NT2/D1 (cell line): ENCODE data around the gene TRIM34.

Source experiments
- DNase-seq: peaks from one replicate; pipeline ENCODE4 v3.0.0-alpha.2; 2011; ENCODE audit warnings: low read depth, low spot score
- H3K27me3 ChIP-seq: 2 replicates; pipeline ENCODE4 v1.6.0; 2011; ENCODE audit warnings: mild to moderate bottlenecking; ENCODE audit not compliant: insufficient read length, insufficient read depth
- H3K36me3 ChIP-seq: 2 replicates; pipeline ENCODE4 v1.6.1; 2011; ENCODE audit warnings: mild to moderate bottlenecking, low read length, mixed read lengths; ENCODE audit not compliant: insufficient read depth, insufficient read length
- H3K4me1 ChIP-seq: 2 replicates; pipeline ENCODE4 v1.5.1; 2011; ENCODE audit not compliant: insufficient read depth, insufficient read length
- H3K4me3 ChIP-seq: 2 replicates; pipeline ENCODE4 v1.5.1; 2011; ENCODE audit warnings: low read depth; ENCODE audit not compliant: insufficient read length
- H3K9ac ChIP-seq: 2 replicates; pipeline ENCODE4 v1.6.0; 2011; ENCODE audit warnings: low read depth; ENCODE audit not compliant: insufficient read length
- H3K9me3 ChIP-seq: 2 replicates; pipeline ENCODE4 v1.5.1; 2011; ENCODE audit warnings: mild to moderate bottlenecking, low read length; ENCODE audit not compliant: insufficient read depth
- SUZ12 ChIP-seq: IDR thresholded peaks from 2 replicates; pipeline ENCODE4 v1.6.1; 2011; ENCODE audit not compliant: insufficient read length, insufficient read depth; ENCODE audit errors: extremely low read depth
- YY1 ChIP-seq: IDR thresholded peaks from 2 replicates; pipeline ENCODE4 v1.6.1; 2011; ENCODE audit not compliant: insufficient read length, insufficient read depth
- ZNF274 ChIP-seq: IDR thresholded peaks from 2 replicates; pipeline ENCODE4 v1.6.1; 2011; ENCODE audit warnings: mild to moderate bottlenecking, low read depth, low read length

Gene TRIM34

GRCh38 chr11:5620651-5621521 is 3.9 kb upstream of the TRIM34 start:
- no peaks in the 10 kb centered on the region for H3K4me1 ChIP-seq
- H3K36me3 ChIP-seq, result no peaks in the 10 kb centered on the region
- TF ChIP-seq SUZ12 (no peak), YY1 (no peak), ZNF274 (no peak)
- DNase-seq, result no peak
- no peaks in the 10 kb centered on the region for H3K9me3 ChIP-seq
- no peaks in the 10 kb centered on the region for H3K27me3 ChIP-seq
- H3K4me3 ChIP-seq, result no peak overlapping the region
- no peak overlapping the region for H3K9ac ChIP-seq

- TF ChIP-seq YY1 (no peak), SUZ12 (no peak), ZNF274 (no peak)
- DNase-seq, result no peak
- Histone ChIP-seq H3K4me1 (no peaks in the 10 kb centered on the region), H3K4me3 (no peak overlapping the region), H3K9me3 (no peaks in the 10 kb centered on the region), H3K9ac (no peak overlapping the region), H3K27me3 (no peaks in the 10 kb centered on the region), H3K36me3 (no peaks in the 10 kb centered on the region)
Observed at GRCh38 chr11:5621580-5621979, 3.2 kb upstream of the TRIM34 start.

GRCh38 chr11:5622802-5623201 is 2.0 kb upstream of the TRIM34 start:
- Histone ChIP-seq H3K4me3 (no peak overlapping the region), H3K9me3 (no peaks in the 10 kb centered on the region), H3K27me3 (no peaks in the 10 kb centered on the region), H3K4me1 (no peaks in the 10 kb centered on the region), H3K9ac (no peak overlapping the region), H3K36me3 (no peaks in the 10 kb centered on the region)
- TF ChIP-seq YY1 (no peak), SUZ12 (no peak)
- DNase-seq, result no peak

- DNase-seq, result no peak
- no peaks in the 10 kb centered on the region for H3K27me3 ChIP-seq
- no peak overlapping the region for H3K4me3 ChIP-seq
- no peaks in the 10 kb centered on the region for H3K36me3 ChIP-seq
- H3K9me3 ChIP-seq, result no peaks in the 10 kb centered on the region
- H3K9ac ChIP-seq, result no peak overlapping the region
- no peak for TF ChIP-seq SUZ12
- TF ChIP-seq ZNF274, result no peak
- TF ChIP-seq YY1, result no peak
- no peaks in the 10 kb centered on the region for H3K4me1 ChIP-seq
Observed at GRCh38 chr11:5625281-5625680, 480 bp downstream of the TRIM34 start.

- Histone ChIP-seq H3K4me3 (no peak overlapping the region), H3K36me3 (no peaks in the 10 kb centered on the region), H3K9ac (no peak overlapping the region), H3K9me3 (no peaks in the 10 kb centered on the region), H3K4me1 (no peaks in the 10 kb centered on the region), H3K27me3 (no peaks in the 10 kb centered on the region)
- TF ChIP-seq SUZ12 (no peak), YY1 (no peak), ZNF274 (no peak)
- no peak for DNase-seq
Observed at GRCh38 chr11:5626196-5626595, 1.4 kb downstream of the TRIM34 start.

GRCh38 chr11:5631417-5631816 is 6.6 kb downstream of the TRIM34 start:
- no peaks in the 10 kb centered on the region for H3K27me3 ChIP-seq
- no peaks in the 10 kb centered on the region for H3K4me1 ChIP-seq
- no peak for TF ChIP-seq YY1
- no peak for TF ChIP-seq SUZ12
- no peak for TF ChIP-seq ZNF274
- no peak for DNase-seq
- H3K36me3 ChIP-seq, result no peaks in the 10 kb centered on the region
- no peaks in the 10 kb centered on the region for H3K9me3 ChIP-seq
- H3K4me3 ChIP-seq, result no peak overlapping the region
- no peak overlapping the region for H3K9ac ChIP-seq

GRCh38 chr11:5631969-5632635 is 7.3 kb downstream of the TRIM34 start:
- Histone ChIP-seq H3K4me1 (no peaks in the 10 kb centered on the region), H3K9me3 (no peaks in the 10 kb centered on the region), H3K4me3 (no peak overlapping the region), H3K27me3 (no peaks in the 10 kb centered on the region), H3K9ac (no peak overlapping the region), H3K36me3 (no peaks in the 10 kb centered on the region)
- DNase-seq, result no peak
- no peak for TF ChIP-seq SUZ12
- TF ChIP-seq ZNF274, result no peak
- no peak for TF ChIP-seq YY1
